Upper lobe of left lung (tissue), 6 donors: ENCODE results near the gene PRDM16. TPM values are rescaled to one million over a fixed set of nuclear protein-coding genes. Genes with fewer than 3 reads are reported as not detected.

ENCODE experiments used
- ATAC-seq, 2 donors: fragments of 200-7000 bp; cut with Tn5 transposase; one replicate each; pipeline ENCODE4 v1.9.1; 2022; ENCODE audit warnings: mild to moderate bottlenecking in 2 of 2, moderate library complexity in 2 of 2; ENCODE audit not compliant: low FRiP score in 2 of 2
- DNase-seq, 2 donors: peaks; one replicate each; pipeline ENCODE4 v3.0.0-alpha.2; 2019 to 2020
- H3K27ac ChIP-seq, 4 donors: fragments of 200-600 bp; sonication (generic); one replicate each; pipeline ENCODE4 v1.5.1; 2016 to 2019
- H3K27me3 ChIP-seq, 4 donors: fragments of 200-600 bp; sonication (generic); one replicate each; pipeline ENCODE4 v1.5.1; 2017 to 2019
- H3K36me3 ChIP-seq, 4 donors: fragments of 200-600 bp; sonication (generic); one replicate each; pipeline ENCODE4 v1.5.1; 2016 to 2019
- H3K4me1 ChIP-seq, 4 donors: fragments of 200-600 bp; sonication (generic); one replicate each; pipeline ENCODE4 v1.5.1; 2018 to 2019
- H3K4me3 ChIP-seq, 4 donors: fragments of 200-600 bp; sonication (generic); one replicate each; pipeline ENCODE4 v1.5.1; 2017 to 2019; ENCODE audit warnings: mild to moderate bottlenecking in 2 of 4, moderate library complexity in 1 of 4
- H3K9me3 ChIP-seq, 4 donors: fragments of 200-600 bp; sonication (generic); one replicate each; pipeline ENCODE4 v1.5.1; 2018 to 2019
- EP300 ChIP-seq, 4 donors: sonication (generic); formaldehyde crosslinking; IDR thresholded peaks; one replicate each; pipeline ENCODE4 v1.5.1; 2017; ENCODE audit warnings: antibody characterized with exemption in 4 of 4, control low read depth in 2 of 4
- POLR2A ChIP-seq, 4 donors: fragments of 450-650 bp; IDR thresholded peaks; one replicate each; pipeline ENCODE4 v1.5.1; 2016 to 2017; ENCODE audit warnings: antibody characterized with exemption in 4 of 4, mild to moderate bottlenecking in 2 of 4
- POLR2AphosphoS5 ChIP-seq, 2 donors: sonication (generic); formaldehyde crosslinking; IDR thresholded peaks; one replicate each; pipeline ENCODE4 v1.5.1; 2017; ENCODE audit warnings: antibody characterized with exemption in 2 of 2
- WGBS, 2 donors: methylation state at CpG; one replicate each; pipeline ENCODE4 v1.1.5; 2017 to 2018; 5-methylcytosine and 5-hydroxymethylcytosine counted together
- total RNA-seq, 6 donors: library from RNA; depleted of rRNA in 4 of 6; stranded (reverse); fragments of >200 nt in 4 of 6; gene quantifications; one replicate each; pipeline versions ENCODE4 v1.1.0 to v1.2.1, GENCODE V29; 2016 to 2021
- TF ChIP-seq, protein P1 (sequence below), 6 experiments: fragments of 450-650 bp in 4 of 6; fragments of 200-600 bp in 2 of 6; sonication (generic) in 2 of 6; IDR thresholded peaks; one replicate each; pipeline ENCODE4 v1.5.1; 2016 to 2019; ENCODE audit warnings: antibody characterized with exemption in 6 of 6
- donor health status: DM: no; HTN: no; CAD: no; lungs with moderate emphysema.
- donor health status: DM: no; HTN: yes; CAD: no; lungs with severe emphysema.

The PRDM16 gene
- total RNA-seq, 6 donors from 2014 or later: 12.3 to 54.5 (median 21.2) TPM

DNA sequence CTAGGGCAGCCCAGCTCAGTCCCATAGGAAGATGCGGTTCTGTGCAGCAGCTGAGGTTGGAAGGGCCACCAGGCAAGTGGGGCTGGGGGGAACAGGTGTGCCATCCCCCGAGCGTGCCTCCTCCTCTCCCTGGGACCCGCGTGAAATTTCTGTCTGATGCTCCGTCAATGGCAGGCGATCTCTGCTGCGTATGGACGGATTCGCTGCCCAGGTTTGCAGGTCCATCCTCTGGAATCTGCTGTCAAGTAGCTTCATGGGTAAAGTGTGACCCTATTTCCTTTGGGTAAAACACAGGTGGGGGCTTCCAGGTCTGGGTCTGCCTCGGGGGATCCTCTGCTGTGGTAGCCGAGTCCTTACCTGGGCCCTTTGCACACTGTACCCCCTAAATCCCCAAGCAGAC, 270.9 kb downstream of the PRDM16 start:
- ATAC-seq: no peak
- WGBS, 2 donors: 88 to 93% methylated on average over 5 to 12 of the region's 12 CpGs
- TF ChIP-seq, protein P1, sequence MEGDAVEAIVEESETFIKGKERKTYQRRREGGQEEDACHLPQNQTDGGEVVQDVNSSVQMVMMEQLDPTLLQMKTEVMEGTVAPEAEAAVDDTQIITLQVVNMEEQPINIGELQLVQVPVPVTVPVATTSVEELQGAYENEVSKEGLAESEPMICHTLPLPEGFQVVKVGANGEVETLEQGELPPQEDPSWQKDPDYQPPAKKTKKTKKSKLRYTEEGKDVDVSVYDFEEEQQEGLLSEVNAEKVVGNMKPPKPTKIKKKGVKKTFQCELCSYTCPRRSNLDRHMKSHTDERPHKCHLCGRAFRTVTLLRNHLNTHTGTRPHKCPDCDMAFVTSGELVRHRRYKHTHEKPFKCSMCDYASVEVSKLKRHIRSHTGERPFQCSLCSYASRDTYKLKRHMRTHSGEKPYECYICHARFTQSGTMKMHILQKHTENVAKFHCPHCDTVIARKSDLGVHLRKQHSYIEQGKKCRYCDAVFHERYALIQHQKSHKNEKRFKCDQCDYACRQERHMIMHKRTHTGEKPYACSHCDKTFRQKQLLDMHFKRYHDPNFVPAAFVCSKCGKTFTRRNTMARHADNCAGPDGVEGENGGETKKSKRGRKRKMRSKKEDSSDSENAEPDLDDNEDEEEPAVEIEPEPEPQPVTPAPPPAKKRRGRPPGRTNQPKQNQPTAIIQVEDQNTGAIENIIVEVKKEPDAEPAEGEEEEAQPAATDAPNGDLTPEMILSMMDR (IDR thresholded peaks at IDR 0.05): no peak
- no peak for TF ChIP-seq POLR2A (IDR thresholded peaks at IDR 0.05)
- no peak overlapping the region for H3K27ac ChIP-seq
- no peak overlapping the region for H3K4me3 ChIP-seq
- DNase-seq: no peak
- H3K36me3 ChIP-seq: no peaks in the 10 kb centered on the region
- peaks cover 0 to 9% (median 0%) of the 10 kb centered on the region in 4 donors for H3K4me1 ChIP-seq
- peaks cover 0 to 13% (median 7%) of the 10 kb centered on the region in 4 donors for H3K9me3 ChIP-seq
- no peaks in the 10 kb centered on the region for H3K27me3 ChIP-seq

DNA sequence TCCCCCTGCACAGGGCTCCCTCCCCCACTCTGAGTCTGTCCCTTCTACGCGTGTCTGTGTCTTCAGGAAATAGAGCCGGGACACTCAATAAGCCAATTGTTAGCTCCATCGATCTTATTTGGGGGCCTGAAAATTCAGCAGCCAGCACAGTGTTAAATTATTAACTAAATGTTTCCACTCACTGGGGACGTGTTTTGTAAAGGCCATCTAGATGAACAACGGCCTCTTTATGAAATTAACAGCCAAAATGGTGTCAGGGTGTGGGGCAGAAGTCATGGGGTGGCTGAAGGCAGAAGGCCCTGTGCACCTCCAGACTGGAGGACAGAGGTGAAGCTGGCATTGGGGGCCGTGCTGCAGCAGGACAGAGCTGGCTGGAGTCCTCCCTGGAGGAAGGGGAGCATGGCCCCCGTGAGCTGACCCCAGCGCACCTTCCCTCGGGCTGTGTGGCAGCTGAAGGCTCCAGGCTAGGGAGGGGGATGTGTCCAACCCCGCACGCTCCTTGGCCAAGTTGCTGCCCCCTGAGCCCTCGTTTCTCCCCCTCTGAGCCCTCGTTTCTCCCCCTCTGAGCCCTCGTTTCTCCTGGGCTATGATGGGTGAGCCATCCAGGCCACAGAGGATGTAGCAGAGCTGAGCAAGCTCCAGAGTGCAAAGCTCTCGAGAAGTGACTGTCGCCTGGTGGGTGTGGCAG, 271.7 kb downstream of the PRDM16 start:
- TF ChIP-seq POLR2AphosphoS5 (IDR thresholded peaks at IDR 0.05) (no peak), POLR2A (IDR thresholded peaks at IDR 0.05) (no peak), EP300 (IDR thresholded peaks at IDR 0.05) (no peak)
- TF ChIP-seq, protein P1 (IDR thresholded peaks at IDR 0.05): no peak
- H3K4me1 ChIP-seq: peaks cover 0 to 5% (median 0%) of the 10 kb centered on the region in 4 donors
- no peaks in the 10 kb centered on the region for H3K27me3 ChIP-seq
- 80% methylated on average over 9 to 17 of the region's 17 CpGs for WGBS, 2 donors
- peaks cover 0 to 16% (median 8%) of the 10 kb centered on the region in 4 donors for H3K9me3 ChIP-seq
- no peak for ATAC-seq
- H3K27ac ChIP-seq: no peak overlapping the region
- DNase-seq: no peak
- no peak overlapping the region for H3K4me3 ChIP-seq
- no peaks in the 10 kb centered on the region for H3K36me3 ChIP-seq

DNA sequence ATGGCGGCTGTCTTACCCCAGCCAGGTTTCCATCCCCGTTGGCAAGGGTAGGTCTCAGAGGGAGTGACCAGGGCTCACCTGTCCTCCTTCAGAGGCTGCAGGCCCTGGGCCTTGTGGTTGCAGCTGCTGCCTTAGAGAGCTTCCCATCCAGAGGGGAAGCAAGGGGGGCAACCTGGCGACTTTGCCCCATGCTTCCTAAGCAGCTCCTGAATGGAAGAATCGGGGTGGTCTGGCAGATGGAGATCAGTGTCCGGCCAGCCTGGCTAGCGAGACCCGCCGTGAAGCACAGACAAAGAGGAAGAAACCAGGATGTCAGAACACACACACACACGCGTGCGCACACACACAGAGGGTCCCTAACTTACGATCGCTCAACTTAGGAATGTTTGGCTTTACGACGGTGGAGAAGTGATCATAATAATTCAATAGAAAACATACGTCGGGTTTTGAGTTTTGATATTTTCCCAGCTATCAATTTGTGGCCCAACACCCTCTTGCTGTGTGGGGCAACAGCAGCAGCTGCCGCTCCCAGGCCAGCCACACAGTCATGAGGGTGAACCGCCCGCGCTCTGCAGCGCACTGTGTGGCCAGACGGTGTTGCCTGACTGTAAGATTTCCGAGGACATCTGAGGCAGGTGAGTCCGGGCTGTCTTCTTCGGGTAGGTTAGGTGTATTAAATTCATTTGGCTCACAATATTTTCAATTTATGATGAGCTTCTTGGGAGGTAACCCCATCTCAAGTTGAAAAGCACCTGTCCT, 272.4 kb downstream of the PRDM16 start:
- Histone ChIP-seq H3K27ac (no peak overlapping the region), H3K4me3 (no peak overlapping the region), H3K9me3 (peaks cover 0 to 16% (median 8%) of the 10 kb centered on the region in 4 donors), H3K27me3 (no peaks in the 10 kb centered on the region), H3K4me1 (peaks cover 0 to 5% (median 0%) of the 10 kb centered on the region in 4 donors), H3K36me3 (no peaks in the 10 kb centered on the region)
- DNase-seq (peak in 1 of 2 donors; percentile 59), ATAC-seq (no peak)
- WGBS, 2 donors: 94% methylated on average over 24 to 25 of the region's 26 CpGs
- TF ChIP-seq EP300 (IDR thresholded peaks at IDR 0.05) (no peak), POLR2A (IDR thresholded peaks at IDR 0.05) (no peak), POLR2AphosphoS5 (IDR thresholded peaks at IDR 0.05) (no peak)
- TF ChIP-seq, protein P1 (IDR thresholded peaks at IDR 0.05): no peak

DNA sequence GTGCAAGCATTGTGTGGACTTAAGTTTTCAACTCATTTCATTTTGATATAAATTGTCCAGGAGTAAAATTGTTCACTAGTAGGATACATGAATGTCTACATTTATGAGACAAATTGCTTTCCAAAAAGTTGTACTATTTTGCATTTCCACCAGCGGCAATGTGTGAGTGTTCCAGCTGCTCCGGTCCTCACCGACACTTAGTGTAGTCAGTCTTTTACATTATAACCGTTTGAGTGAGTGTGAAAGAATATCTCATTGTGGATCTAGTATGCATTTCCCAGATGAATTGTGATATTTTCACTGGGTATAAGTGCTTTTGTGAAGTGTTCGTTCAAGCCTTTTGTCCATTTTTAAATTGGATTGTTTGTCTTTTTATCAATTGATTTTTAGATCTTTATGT, 274.0 kb downstream of the PRDM16 start:
- ATAC-seq (no peak), DNase-seq (no peak)
- TF ChIP-seq, protein P1 (IDR thresholded peaks at IDR 0.05): no peak
- TF ChIP-seq EP300 (IDR thresholded peaks at IDR 0.05) (no peak), POLR2A (IDR thresholded peaks at IDR 0.05) (no peak), POLR2AphosphoS5 (IDR thresholded peaks at IDR 0.05) (no peak)
- Histone ChIP-seq H3K4me3 (no peak overlapping the region), H3K36me3 (no peaks in the 10 kb centered on the region), H3K27ac (no peak overlapping the region), H3K27me3 (no peaks in the 10 kb centered on the region), H3K9me3 (peaks cover 0 to 16% (median 8%) of the 10 kb centered on the region in 4 donors), H3K4me1 (no peaks in the 10 kb centered on the region)
- WGBS, 2 donors: 87 to 97% methylated on average over 5 of the region's 5 CpGs
